CD14-positive monocyte (primary cell): ENCODE data around the gene MOK. TPM values are rescaled to one million over a fixed set of nuclear protein-coding genes. Genes with fewer than 3 reads are reported as not detected.

Experiments
- DNase-seq, 3 donors: peaks; one replicate each; pipeline ENCODE4 v3.0.0-alpha.2; 2011 to 2022
- H2AFZ ChIP-seq: 2 replicates; pipeline ENCODE4 v1.6.0; 2012; ENCODE audit warnings: mild to moderate bottlenecking, low read depth, low read length, inconsistent platforms; ENCODE audit not compliant: insufficient read depth, poor library complexity, severe bottlenecking
- H3K27ac ChIP-seq, 2 donors: 1 replicate in 1 of 2; 2 replicates in 1 of 2; pipeline ENCODE4 v1.5.1; 2012 to 2013; ENCODE audit warnings: low read length in 2 of 2, control low read depth in 1 of 2, inconsistent platforms in 1 of 2, low read depth in 1 of 2, mild to moderate bottlenecking in 1 of 2
- H3K27me3 ChIP-seq, 2 donors: one replicate each; pipeline versions ENCODE4 v1.6.0 to v1.6.1; 2011 to 2013; ENCODE audit warnings: low read length in 2 of 2; ENCODE audit not compliant: control insufficient read depth in 2 of 2, insufficient read depth in 2 of 2
- H3K36me3 ChIP-seq, 2 donors: replicated peaks in 1 of 2; 1 replicate in 1 of 2; 2 replicates in 1 of 2; pipeline versions ENCODE4 v1.5.1 to v1.6.1; 2012 to 2013; ENCODE audit warnings: low read length in 2 of 2, control low read depth in 1 of 2, inconsistent platforms in 1 of 2, mild to moderate bottlenecking in 1 of 2; ENCODE audit not compliant: insufficient read depth in 2 of 2, control insufficient read depth in 1 of 2
- H3K4me1 ChIP-seq, 2 donors: 1 replicate in 1 of 2; 2 replicates in 1 of 2; pipeline versions ENCODE4 v1.5.1 to v1.6.1; 2012 to 2013; ENCODE audit warnings: low read length in 2 of 2, control low read depth in 1 of 2, inconsistent platforms in 1 of 2, mild to moderate bottlenecking in 1 of 2, moderate library complexity in 1 of 2; ENCODE audit not compliant: insufficient read depth in 2 of 2, control insufficient read depth in 1 of 2
- H3K4me2 ChIP-seq: replicated peaks from 2 replicates; pipeline ENCODE3; 2012; ENCODE audit warnings: low read length, moderate library complexity, mild to moderate bottlenecking; ENCODE audit not compliant: poor library complexity, severe bottlenecking; ENCODE audit errors: extremely low read depth
- H3K4me3 ChIP-seq, 3 experiments: fragments of 200-600 bp in 1 of 3; sonication (generic) in 1 of 3; replicated peaks in 1 of 3; 1 replicate in 2 of 3; 2 replicates in 1 of 3; pipeline ENCODE4 v1.5.1; 2011 to 2013; ENCODE audit warnings: low read length in 3 of 3, mild to moderate bottlenecking in 3 of 3, control low read depth in 2 of 3, low read depth in 2 of 3, inconsistent platforms in 1 of 3, moderate library complexity in 1 of 3
- H3K79me2 ChIP-seq: 2 replicates; pipeline ENCODE4 v1.6.0; 2012; ENCODE audit warnings: mild to moderate bottlenecking, control low read depth, inconsistent platforms, low read length, moderate library complexity; ENCODE audit not compliant: insufficient read depth
- H3K9ac ChIP-seq: 2 replicates; pipeline ENCODE4 v1.6.0; 2017; ENCODE audit warnings: low read length, mild to moderate bottlenecking; ENCODE audit not compliant: insufficient read depth, poor library complexity, severe bottlenecking
- H3K9me3 ChIP-seq, 2 donors: replicated peaks in 1 of 2; 1 replicate in 1 of 2; 2 replicates in 1 of 2; pipeline versions ENCODE4 v1.5.1 to v1.6.1; 2012 to 2013; ENCODE audit warnings: low read length in 2 of 2, control low read depth in 1 of 2; ENCODE audit not compliant: control insufficient read depth in 1 of 2, insufficient read depth in 1 of 2
- H4K20me1 ChIP-seq: 2 replicates; pipeline ENCODE4 v1.6.0; 2012; ENCODE audit warnings: mild to moderate bottlenecking, low read length, control low read depth, moderate library complexity; ENCODE audit not compliant: insufficient read depth
- H3K27ac Mint-ChIP-seq, 7 donors: one replicate each; pipeline ENCODE4 v1.8.0; 2020; ENCODE audit warnings: mild to moderate bottlenecking in 7 of 7, mixed read lengths in 7 of 7, moderate library complexity in 6 of 7, inconsistent platforms in 2 of 7
- H3K27me3 Mint-ChIP-seq, 3 donors: one replicate each; pipeline ENCODE4 v1.8.0; 2021 to 2022; ENCODE audit warnings: low read depth in 3 of 3, mild to moderate bottlenecking in 3 of 3, mixed read lengths in 3 of 3, moderate library complexity in 3 of 3, inconsistent platforms in 1 of 3
- H3K36me3 Mint-ChIP-seq, 2 donors: one replicate each; pipeline ENCODE4 v1.8.0; 2020; ENCODE audit warnings: mixed read lengths in 2 of 2, inconsistent platforms in 1 of 2, mild to moderate bottlenecking in 1 of 2
- H3K4me1 Mint-ChIP-seq: one replicate; pipeline ENCODE4 v1.8.0; 2020; ENCODE audit warnings: mild to moderate bottlenecking, mixed read lengths
- H3K4me3 Mint-ChIP-seq, 2 donors: one replicate each; pipeline ENCODE4 v1.8.0; 2020; ENCODE audit warnings: mild to moderate bottlenecking in 2 of 2, mixed read lengths in 2 of 2, moderate library complexity in 1 of 2
- H3K9me3 Mint-ChIP-seq, 7 donors: one replicate each; pipeline ENCODE4 v1.8.0; 2020 to 2022; ENCODE audit warnings: mixed read lengths in 7 of 7, mild to moderate bottlenecking in 6 of 7, moderate library complexity in 6 of 7, inconsistent platforms in 2 of 7
- CTCF ChIP-seq: fragments of 200-600 bp; IDR thresholded peaks from one replicate; pipeline ENCODE4 v1.8.0; 2022; ENCODE audit warnings: antibody characterized with exemption, mild to moderate bottlenecking
- WGBS: methylation state at CpG from one replicate; pipeline ENCODE4 v1.1.5; 2013; ENCODE audit warnings: missing lambda C conversion rate; ENCODE audit not compliant: insufficient coverage; 5-methylcytosine and 5-hydroxymethylcytosine counted together
- intact Hi-C, 2 donors: fragments of 100-400 bp; cut with micrococcal nuclease; formaldehyde crosslinking; loops; one replicate each; pipeline versions ENCODE4 v1.15.0 to v1.15.1; 2023
- polyA plus RNA-seq, 3 donors: library from polyadenylated mRNA; depleted of rRNA in 1 of 3; unstranded in 2 of 3; stranded (reverse) in 1 of 3; fragments of 300-500 nt in 2 of 3; fragments of >200 nt in 1 of 3; fragmentation: Illumina TruSeq in 2 of 3; gene quantifications; 1 replicate in 2 of 3; 2 replicates in 1 of 3; pipeline ENCODE4 v1.2.3, GENCODE V29; 2012 to 2021

MOK gene
- polyA plus RNA-seq, 3 donors: 0.67 to 3.4 (median 1.8) TPM

GRCh38 chr14:102212356-102212755 lies 92.6 kb downstream of the MOK start:
- intact Hi-C loops: no loop called here
- H3K4me3 Mint-ChIP-seq: no peak overlapping the region
- Histone ChIP-seq H3K4me3 (no peak overlapping the region), H3K4me2 (no peak overlapping the region), H3K9me3 (no peaks in the 10 kb centered on the region), H2AFZ (no peak overlapping the region), H3K79me2 (no peaks in the 10 kb centered on the region), H3K9ac (no peak overlapping the region), H3K27me3 (no peaks in the 10 kb centered on the region), H3K36me3 (peaks cover 53 to 83% of the 10 kb centered on the region in 2 donors), H4K20me1 (peaks cover 43% of the 10 kb centered on the region), H3K4me1 (no peaks in the 10 kb centered on the region), H3K27ac (no peak overlapping the region)
- H3K9me3 Mint-ChIP-seq: no peaks in the 10 kb centered on the region
- no peak for DNase-seq
- peaks cover 0 to 3% (median 2%) of the 10 kb centered on the region in 3 donors for H3K27me3 Mint-ChIP-seq
- H3K36me3 Mint-ChIP-seq: peaks cover 54 to 72% of the 10 kb centered on the region in 2 donors
- H3K4me1 Mint-ChIP-seq: no peaks in the 10 kb centered on the region
- H3K27ac Mint-ChIP-seq: no peak overlapping the region
- WGBS: 99% methylated on average over 8 of the region's 8 CpGs
- TF ChIP-seq CTCF: no peak

DNA sequence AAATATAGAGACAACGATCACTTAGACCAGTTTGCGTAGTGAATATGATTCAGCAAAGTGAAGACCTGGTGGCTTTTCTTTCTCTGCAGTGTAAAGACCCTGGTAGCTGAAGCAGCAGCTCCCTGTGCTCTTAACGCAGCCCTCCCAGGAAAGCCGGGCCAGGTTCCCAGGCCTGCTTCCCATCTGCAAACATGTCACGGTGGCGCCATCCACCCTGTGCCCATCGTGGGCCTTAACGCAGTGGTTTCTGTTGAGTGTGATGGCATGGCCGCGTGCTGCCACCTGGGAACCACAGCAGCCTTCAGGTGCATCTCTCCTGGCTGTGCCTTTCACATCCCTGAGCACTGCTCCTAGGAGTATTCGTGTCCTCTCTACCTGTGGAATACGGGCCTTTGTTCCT lies 93.7 kb downstream of the MOK start:
- peaks cover 57 to 94% of the 10 kb centered on the region in 2 donors for H3K36me3 ChIP-seq
- H3K79me2 ChIP-seq: no peaks in the 10 kb centered on the region
- H3K27ac Mint-ChIP-seq: peak overlapping the region in 1 of 7 donors; percentile 40

More for the DNA sequence above, 93.7 kb downstream of the MOK start:
- 100% methylated on average over 12 of the region's 12 CpGs for WGBS
- Histone ChIP-seq H3K4me2 (no peak overlapping the region), H3K4me1 (no peaks in the 10 kb centered on the region), H4K20me1 (peaks cover 48% of the 10 kb centered on the region), H3K4me3 (no peak overlapping the region), H3K27me3 (no peaks in the 10 kb centered on the region), H3K9ac (no peak overlapping the region), H3K27ac (no peak overlapping the region), H2AFZ (no peak overlapping the region), H3K9me3 (no peaks in the 10 kb centered on the region)
- no peak for TF ChIP-seq CTCF
- no peaks in the 10 kb centered on the region for H3K9me3 Mint-ChIP-seq
- H3K27me3 Mint-ChIP-seq: peaks cover 0 to 3% (median 2%) of the 10 kb centered on the region in 3 donors
- intact Hi-C loops: no loop called here
- no peaks in the 10 kb centered on the region for H3K4me1 Mint-ChIP-seq
- no peak for DNase-seq
- peaks cover 61 to 79% of the 10 kb centered on the region in 2 donors for H3K36me3 Mint-ChIP-seq
- no peak overlapping the region for H3K4me3 Mint-ChIP-seq
